GM12878 (cell line): Measurements from ENCODE around the gene ATXN7L1.

Experiments
- EGR1 ChIP-seq, 2 experiments: IDR thresholded peaks; 1 replicate in 1 of 2; 2 replicates in 1 of 2; pipeline ENCODE4 v1.6.1; 2011 to 2012; ENCODE audit warnings: low read depth in 2 of 2, low read length in 2 of 2, borderline replicate concordance in 1 of 2, mild to moderate bottlenecking in 1 of 2, moderate library complexity in 1 of 2
- ELK1 ChIP-seq: IDR thresholded peaks from 2 replicates; pipeline ENCODE4 v1.6.1; 2012; ENCODE audit warnings: low read depth, low read length, improper control_type of control experiment
- HDAC2 ChIP-seq: fragments of 200-600 bp; sonication (generic); IDR thresholded peaks from 2 replicates; pipeline ENCODE4 v1.6.1; 2017
- JUNB ChIP-seq: IDR thresholded peaks from 2 replicates; pipeline ENCODE4 v1.6.1; 2016; ENCODE audit warnings: antibody characterized with exemption, mild to moderate bottlenecking
- SMC3 ChIP-seq: IDR thresholded peaks from 2 replicates; pipeline ENCODE4 v1.6.1; 2011; ENCODE audit warnings: low read length, improper control_type of control experiment, borderline replicate concordance
- TAF1 ChIP-seq: IDR thresholded peaks from 2 replicates; pipeline ENCODE4 v1.6.1; 2011; ENCODE audit warnings: mild to moderate bottlenecking, low read depth, low read length, borderline replicate concordance

- TF ChIP-seq TAF1: no peak
- no peak for TF ChIP-seq JUNB
- TF ChIP-seq ELK1: no peak
- TF ChIP-seq EGR1 (IDR thresholded peaks at IDR 0.05; ENCODE audit: borderline replicate concordance in 1 of 2, low read depth in 2 of 2, low read length in 2 of 2): no peak
- TF ChIP-seq HDAC2: no peak
- no peak for TF ChIP-seq SMC3
Observed at GRCh38 chr7:105661625-105662024, 214.8 kb downstream of the ATXN7L1 start.
